HG02763 (cell line): Measurements from ENCODE around the gene DYNLT2B.
"Not testable (repeated sequence)": the region's sequence is repeated elsewhere in the genome, so short reads cannot be mapped to it uniquely, and the experiment has no call there.

Experiments
- ATAC-seq: cut with Tn5 transposase; IDR thresholded peaks from one replicate; pipeline ENCODE4 v1.9.1; 2021; ENCODE audit warnings: mild to moderate bottlenecking, moderate library complexity; ENCODE audit not compliant: unreplicated experiment

Gene DYNLT2B

DNA sequence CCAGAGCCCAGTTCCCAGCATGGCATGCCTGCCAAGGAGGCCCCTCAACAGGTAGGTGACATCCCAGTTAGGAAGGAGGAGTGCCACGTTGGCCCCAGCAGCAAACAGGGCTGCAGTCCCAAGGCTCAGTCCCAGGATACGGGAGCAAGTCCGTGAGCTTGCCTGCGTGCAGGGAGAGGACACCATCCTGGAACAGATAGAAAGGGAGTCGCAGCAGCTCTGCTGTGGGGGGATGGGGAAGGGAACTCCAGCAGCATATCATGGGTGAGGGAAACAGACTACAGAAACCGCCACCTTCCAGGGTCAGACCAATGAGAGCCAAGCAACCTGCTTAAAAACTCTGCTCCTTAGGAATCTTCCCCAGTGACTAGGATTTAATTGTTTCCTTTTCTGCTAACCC, 9.4 kb upstream of the DYNLT2B start:
- ATAC-seq, result no peak

DNA sequence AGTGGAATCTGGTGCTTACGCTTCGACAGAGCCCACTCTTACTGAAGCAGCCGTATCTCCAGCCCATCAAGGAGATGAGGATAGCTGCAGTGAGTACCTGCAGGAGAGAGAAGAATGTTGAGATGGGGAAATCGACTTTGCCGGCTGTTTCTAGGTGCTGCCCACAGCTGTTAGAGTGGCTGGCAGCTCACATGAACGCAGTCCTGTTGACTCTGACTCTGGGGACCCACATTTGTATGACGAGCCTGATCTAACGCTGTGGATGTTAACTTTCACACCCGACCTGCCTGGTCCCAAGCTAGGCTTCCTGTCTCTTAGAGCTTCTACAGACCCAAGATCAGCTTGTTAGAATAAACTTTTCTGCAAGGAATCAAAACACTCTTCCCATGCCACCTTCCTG, 8.9 kb upstream of the DYNLT2B start:
- ATAC-seq, result no peak

DNA sequence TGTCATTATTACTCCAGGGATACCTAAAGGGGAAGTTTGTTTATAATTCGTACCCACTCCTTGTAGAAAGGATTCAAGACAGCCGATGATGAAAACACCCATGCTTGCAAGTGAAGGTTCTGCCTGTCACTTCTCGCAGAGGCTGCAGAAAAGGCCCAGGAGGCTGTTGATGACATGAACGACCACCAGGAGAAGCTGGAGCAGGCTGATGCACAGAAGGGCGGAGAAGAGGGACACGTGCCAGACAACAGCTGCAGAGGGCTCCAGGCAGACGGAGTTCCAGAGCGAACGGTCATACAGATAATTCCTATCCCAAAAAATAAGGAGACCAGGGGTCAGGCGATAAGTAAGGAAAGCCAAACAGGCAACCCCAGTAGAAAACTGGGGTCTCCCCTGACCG, 5.7 kb upstream of the DYNLT2B start:
- ATAC-seq, result no peak

DNA sequence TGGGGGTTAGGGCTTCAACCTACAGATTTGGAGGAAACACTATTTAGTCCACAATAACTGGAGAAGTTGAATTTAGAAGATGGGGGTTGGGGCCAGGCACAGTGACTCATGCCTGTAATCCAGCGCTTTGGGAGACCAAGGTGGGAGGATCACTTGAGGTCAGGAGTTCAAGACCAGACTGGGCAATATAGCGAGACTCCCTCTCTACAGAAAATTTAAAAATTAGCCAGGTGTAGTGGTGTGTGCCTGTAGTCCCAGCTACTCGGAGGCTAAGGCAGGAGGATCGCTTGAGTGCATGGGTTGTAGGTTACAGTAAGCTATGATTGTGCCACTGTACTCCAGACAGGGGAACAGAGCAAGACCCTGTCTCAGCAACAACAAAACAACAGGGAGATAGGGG, 5.0 kb upstream of the DYNLT2B start:
- ATAC-seq, result no peak

DNA sequence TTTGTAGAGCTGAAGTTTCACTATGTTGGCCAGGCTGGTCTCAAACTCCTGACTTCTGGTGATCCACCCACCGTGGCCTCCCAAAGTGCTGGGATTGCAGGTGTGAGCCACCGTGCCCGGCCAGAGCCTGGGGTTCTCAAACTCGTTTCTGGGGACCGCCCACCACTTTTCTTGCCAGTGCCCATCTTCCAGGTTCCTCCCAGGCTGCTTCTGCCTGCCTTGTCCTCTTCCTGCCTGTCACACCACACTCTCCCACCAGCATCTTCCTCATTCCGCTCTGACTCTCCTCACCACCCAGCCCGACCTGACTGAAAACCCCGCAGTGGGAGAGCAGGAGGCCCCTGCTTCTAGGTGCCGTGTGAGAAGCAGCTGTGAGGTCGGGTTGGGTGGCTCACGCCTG, 3.1 kb upstream of the DYNLT2B start:
- ATAC-seq, result no peak

DNA sequence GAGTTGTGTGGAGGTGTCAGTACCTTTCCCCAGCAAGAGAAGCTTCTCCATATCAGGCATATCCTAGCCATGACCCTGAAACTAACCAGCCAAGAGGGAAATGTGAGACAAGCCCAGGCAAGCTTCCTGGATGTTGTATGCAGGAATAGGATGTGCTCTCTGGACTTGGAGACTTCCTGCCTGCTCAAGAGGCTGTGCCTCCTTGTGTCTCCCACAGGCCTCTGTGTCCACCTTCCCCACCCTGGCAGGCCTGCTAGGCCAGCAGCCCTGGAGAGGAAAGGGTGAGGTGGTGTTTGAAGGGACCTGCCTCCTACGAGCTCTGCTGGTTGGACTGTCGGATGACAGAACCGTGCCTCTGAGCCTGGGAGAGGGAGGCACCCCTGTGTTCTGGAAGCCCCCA, 2.1 kb upstream of the DYNLT2B start:
- no peak for ATAC-seq

DNA sequence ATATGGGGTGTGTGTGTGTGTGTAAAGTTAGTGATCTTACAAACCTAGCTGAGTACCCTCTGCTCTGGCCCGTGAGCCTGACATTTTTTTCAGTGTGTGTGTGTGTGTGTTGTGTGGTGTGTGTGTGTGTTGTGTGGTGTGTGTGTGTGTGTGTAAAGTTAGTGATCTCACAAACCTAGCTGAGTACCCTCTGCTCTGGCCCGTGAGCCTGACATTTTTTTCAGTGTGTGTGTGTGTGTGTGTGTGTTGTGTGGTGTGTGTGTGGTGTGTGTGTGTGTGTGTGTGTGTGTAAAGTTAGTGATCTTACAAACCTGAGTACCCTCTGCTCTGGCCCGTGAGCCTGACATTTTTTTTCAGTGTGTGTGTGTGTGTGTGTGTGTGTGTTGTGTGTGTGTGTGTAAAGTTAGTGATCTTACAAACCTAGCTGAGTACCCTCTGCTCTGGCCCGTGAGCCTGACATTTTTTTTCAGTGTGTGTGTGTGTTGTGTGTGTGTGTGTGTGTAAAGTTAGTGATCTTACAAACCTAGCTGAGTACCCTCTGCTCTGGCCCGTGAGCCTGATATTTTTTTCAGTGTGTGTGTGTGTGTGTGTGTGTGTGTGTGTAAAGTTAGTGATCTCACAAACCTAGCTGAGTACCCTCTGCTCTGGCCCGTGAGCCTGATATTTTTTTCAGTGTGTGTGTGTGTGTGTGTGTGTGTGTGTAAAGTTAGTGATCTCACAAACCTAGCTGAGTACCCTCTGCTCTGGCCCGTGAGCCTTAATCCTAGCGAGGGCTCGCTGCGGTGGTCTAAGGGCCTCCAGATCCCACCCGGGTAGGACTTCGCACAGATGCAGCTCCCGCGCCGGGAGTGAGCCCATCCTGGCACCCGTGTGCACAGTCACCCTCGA, 997 bp downstream of the DYNLT2B start:
- not testable (repeated sequence) for ATAC-seq

DNA sequence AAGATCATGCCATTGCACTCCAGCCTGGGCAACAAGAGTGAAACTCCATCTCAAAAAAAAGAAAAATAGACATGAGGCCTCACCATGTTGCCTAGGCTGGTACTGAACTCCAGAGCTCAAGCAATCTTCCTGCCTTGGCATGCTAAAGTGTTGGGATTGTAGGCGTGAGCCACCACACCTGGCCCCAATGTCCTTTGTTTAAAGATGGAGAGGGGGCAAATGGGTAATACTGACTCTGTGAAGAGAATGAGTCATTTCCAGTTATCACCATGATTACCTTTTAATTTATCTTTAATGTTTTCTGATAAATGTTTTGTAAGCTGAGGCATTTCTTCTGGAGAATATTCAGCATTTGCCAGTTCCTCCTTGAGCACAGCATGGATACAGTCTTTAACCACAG, 2.2 kb downstream of the DYNLT2B start:
- ATAC-seq, result no peak

DNA sequence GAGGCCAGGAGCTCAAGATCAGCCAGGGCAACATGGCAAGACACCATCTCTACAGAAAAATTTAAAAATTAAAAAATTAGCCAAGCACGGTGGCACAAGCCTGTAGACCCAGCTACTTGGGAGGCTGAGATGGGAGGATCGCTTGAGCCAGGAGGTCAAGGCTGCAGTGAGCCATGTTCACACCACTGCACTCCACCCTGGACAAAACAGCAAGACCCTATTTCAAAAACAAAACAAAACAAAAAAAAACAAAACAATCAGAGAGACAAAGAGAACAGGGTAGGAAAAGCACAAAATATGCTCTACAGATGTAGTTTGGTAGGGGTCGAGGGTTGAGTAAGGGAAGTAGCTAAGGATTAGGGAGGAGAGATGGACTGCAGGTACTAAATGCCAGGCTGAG, 3.4 kb downstream of the DYNLT2B start:
- ATAC-seq, result no peak

DNA sequence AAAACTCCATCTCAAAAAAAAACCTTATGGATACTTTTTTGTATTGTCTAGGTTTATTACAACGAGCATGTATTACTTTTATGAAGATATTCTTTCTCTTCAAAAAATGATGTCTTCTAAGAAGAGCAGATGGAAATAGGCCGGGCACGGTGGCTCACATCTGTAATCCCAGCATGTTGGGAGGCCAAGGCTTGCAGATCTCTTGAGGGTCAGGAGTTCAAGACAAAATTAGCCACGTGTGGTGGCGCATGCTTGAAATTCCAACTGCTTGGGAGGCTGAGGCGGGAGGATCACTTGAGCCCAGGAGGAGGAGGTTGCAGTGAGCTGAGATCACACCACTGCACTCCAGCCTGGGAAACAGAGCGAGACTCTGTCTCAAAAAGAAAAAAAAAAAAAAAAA, 4.0 kb downstream of the DYNLT2B start:
- ATAC-seq, result not testable (repeated sequence)

DNA sequence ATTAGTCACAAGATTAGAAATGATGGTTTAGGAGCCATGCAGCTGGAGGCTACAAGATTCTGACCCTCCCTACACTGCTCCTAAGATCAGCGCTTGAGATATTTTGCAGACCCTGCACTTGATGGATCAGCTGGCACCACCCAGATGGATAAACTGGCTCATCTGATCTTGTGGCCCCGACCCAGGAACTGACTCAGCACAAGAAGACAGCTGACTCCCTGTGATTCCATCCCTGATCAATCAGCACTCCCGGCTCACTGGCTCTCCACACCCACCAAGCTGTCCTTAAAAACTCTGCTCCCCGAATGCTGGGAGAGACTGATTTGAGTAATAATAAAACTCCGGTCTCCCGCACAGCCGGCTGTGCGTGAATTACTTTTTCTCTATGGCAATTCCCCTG, 15.1 kb downstream of the DYNLT2B start:
- ATAC-seq, result not testable (repeated sequence)

DNA sequence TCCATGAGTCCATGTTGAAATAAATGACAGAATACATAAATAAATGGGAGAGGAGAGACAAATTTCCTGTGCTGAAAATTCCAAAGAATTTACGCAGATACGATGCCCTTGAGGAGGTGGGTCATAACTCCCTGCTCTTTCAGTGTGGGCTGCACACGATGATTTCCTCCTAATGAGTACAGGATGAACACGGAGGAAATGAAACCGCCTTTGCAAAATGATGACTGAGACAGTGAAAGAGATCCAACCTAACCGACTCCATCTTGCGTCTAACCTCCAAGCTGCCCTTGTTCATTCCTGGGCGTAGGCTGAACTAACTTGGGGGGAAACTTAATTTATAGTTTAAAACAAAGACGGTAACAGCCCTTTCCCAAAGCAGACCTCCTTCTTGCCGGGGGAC, 15.5 kb downstream of the DYNLT2B start:
- not testable (repeated sequence) for ATAC-seq

DNA sequence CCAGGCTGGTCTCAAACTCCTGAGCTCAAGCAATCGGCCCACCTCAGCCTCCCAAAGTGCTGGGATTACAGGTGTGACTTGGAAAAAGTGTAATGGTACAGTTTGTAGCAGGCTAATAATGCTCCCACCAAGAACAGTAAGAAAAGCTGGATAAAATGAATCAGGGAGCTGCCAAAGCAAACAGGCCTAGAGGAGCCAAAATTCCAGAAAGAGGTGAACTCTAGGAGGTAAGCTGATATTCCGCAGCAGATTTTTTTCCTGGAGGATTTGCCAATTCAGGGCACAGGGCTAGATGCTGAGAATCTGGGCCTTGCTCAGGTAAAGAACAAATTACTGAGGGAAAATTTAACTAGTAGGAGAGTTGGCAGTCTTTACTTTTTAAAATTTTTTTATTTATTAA, 19.5 kb downstream of the DYNLT2B start:
- ATAC-seq, result no peak

DNA sequence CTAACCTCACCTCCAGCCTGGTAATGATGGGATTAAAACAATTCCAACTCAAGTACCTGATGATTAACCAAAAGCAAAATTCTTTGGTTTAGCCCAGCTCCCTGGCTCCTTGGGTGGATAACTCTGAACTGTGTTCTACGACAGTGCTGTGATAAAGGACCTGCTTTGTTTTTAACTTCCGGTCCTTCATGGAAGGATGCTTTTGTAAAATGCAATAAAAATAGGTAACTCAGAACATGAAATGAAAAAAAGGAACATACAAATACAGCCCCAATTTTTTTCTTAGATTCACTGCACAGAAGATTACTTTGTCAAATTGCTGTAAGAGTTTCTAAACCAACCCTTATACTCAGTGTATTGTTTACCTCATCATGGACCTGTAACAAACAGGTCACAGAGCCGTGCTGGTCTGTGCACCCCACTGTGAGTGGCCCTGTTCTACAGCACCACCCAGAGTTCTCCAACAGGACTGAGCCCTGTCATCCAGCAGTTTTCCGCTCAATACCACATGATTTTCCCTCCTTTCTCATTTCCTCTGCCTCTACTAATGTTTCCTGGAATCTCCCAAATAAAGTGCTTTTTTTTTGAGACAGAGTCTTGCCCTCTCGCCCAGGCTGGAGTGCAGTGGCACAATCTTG, 25.6 kb downstream of the DYNLT2B start:
- no peak for ATAC-seq

DNA sequence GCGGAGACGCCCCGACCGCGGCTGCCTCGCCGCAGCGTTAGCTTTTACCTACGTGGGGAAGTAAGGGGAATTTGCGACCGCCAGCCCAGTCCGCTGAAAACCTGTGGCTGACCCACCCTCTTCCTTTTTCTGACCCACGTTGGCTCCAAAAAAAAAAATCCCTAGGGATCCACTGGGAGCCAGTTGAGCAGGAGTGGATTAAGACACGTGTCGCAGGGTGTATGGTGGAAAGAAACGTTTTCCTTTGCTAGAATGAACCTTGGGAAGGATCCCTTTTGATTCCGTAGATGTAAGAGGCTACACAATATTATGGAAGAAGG, 29.9 kb downstream of the DYNLT2B start:
- peak; percentile 20 for ATAC-seq

DNA sequence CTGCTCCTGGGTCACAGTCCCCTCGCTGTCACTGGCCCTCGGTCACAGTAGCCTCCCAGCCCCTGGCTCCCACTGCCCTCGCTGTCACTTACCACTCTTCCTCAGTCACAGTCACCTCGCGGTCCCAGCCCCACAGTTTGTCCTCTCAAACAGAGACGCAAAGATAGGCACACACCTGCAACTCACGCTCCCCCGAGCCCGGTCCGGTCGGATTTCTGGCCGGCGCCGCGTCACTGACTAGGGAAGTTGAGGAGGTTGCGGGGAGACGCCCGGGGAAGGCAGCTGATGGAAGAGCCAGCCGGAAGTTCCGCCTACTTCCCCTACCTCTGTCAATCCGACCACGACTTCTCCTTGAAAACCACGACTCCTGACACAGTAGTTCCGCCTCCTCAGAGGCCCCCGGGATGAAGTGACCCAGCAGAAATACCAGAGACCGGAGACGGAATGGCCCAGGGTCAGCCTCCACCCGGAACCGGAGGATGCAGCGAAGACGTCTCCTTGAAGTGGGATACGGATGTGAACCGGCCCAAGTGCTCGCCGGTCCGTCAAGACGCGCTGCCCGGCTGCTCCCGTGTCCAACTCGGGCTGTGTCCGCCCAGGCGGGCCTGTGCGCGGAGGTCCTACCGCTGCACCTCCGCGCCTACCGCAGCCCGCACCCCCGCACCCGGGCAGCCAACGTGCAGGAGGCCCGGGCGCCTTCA, 30.4 kb downstream of the DYNLT2B start, which contains the start of gene PCYT1A:
PCYT1A (minus strand) TSS at position 287 of the 701 bp plus-strand sequence. CDS start 17,195 bp downstream, outside the sequence.
- ATAC-seq, result peak; percentile 87

DNA sequence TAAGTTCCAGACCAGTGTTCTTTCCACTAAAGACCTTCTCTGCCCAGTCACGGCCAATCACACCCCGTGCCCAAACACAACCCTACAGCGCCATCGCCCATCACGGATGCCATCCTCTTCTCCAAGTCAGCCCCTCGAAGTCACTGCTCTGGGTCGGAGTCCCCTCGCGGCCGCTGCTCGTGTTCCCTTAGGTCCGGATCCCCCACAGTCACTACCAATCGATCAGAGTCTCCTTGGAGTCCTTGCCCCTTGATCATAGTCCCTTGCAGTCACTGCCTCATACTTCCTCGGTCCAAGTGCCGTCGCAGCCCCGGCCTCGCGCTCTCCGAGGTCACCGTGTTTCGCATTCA, 31.0 kb downstream of the DYNLT2B start:
- peak; percentile 3 for ATAC-seq

DNA sequence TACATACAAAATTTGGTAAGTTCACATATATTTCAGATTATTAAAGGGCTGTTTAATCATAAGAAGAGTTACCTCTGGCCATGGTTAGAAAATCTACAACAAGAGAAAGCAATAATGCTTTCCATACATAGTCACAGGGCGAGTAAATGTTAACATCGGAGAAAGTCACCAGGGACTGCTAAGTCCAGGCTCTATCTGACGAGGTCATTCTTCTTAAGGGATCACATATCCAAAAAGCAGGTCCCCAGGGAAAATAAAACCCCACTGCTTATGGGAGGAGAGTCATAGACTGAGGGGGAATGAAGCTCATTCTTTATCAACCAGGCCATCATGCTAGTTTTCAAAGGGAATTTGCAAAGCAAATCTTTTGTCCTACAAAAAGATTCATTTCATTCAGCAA, 33.6 kb downstream of the DYNLT2B start:
- no peak for ATAC-seq

DNA sequence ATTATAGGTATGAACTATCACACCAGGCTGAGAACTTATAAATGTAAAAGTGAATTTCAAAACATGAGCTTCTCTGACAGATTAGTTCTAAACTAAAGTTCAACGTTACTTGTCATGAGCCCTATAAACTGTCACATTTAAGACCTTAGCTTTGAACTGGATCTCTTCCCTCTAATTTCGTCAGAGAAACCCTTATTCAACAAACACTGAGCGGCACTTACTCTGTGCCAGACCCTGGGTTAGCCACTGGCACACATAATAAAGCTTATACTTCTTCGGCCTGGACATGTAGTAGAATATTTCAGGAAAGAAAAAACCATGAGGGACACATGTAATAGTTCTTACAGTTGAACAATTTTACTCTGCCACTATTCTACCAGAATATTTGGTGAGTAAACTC, 36.1 kb downstream of the DYNLT2B start:
- no peak for ATAC-seq

DNA sequence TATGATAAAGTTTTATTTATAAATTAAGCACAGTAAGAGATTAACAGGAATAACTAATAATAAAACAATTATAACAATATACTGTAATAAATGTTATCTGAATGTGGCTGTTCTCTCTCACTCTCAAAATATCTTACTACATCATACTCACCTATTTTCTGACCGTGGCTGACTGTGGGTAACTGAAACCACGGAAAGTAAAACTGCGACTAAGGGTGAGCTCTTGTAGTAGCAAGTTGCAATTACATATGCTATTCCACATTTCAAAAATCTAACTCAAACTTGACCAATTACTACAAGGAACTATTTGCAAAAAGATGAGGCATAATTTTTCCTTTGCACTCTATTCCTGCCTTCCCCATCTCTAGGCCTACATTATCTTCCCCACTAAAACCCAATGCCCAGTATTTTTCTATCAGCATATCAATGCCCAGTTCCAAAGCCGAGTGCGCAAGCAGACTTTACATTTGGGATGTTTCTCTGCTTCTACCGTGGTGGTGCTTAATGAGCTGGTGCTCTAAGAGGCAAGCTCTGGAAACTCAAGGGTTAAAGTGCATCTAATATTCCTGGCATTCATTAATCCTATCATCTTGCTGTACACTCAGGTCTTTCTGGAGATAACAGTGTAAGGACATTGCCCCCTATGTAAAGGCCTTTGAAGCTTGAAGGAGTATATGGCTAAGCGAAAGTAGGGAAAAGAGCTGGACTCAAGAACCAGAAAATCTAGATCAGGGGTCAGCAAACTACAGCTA, 37.2 kb downstream of the DYNLT2B start:
- ATAC-seq, result peak; percentile 54

DNA sequence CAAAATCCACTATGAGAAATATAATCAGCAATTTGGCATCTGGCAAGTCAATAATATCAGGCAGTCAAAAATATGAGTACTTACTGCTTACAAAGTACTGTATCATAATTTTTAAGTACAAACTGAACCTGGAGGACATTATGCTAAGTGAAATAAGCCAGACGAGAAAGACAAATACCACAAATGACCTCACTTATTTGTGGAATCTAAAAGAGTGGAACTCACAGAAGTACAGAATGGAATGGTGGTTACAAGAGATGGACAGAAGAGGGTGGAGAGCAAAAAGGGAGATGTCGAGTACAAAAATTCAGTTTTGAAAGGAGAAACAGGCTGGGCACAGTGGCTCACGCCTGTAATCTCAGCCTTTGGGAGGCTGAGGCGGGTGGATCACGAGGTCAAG, 42.9 kb downstream of the DYNLT2B start:
- no peak for ATAC-seq
